ENCODE data around the gene CTSC.
A peak's percentile ranks its signal among the peaks of the same experiment; 100 is the strongest.

CTSC gene

GRCh38 chr11:88337181-88337986, at the start of gene CTSC:
Gene CTSC (minus strand): TSS chr11:88337736. CDS start chr11:88337672, 64 bp downstream.
- DNase-seq: peak; percentile 96

DNA sequence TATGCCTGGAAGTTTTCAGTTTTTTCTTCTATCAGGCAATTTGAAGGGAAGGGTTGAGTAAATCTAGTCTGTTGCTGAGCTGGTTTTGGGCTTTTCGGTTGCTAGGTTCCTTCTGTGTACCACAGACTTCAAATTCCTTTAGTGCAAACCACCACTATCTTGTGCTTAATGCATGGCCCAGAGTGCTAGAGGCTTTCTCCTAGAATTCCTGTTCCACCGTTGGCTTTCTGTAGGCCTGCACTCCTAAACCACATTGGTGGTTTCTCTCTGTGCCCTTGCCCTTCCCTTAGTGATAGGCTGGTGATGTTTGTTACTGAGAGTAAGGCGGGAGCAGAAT, 47.1 kb upstream of the CTSC start:
- no peak for DNase-seq

DNA sequence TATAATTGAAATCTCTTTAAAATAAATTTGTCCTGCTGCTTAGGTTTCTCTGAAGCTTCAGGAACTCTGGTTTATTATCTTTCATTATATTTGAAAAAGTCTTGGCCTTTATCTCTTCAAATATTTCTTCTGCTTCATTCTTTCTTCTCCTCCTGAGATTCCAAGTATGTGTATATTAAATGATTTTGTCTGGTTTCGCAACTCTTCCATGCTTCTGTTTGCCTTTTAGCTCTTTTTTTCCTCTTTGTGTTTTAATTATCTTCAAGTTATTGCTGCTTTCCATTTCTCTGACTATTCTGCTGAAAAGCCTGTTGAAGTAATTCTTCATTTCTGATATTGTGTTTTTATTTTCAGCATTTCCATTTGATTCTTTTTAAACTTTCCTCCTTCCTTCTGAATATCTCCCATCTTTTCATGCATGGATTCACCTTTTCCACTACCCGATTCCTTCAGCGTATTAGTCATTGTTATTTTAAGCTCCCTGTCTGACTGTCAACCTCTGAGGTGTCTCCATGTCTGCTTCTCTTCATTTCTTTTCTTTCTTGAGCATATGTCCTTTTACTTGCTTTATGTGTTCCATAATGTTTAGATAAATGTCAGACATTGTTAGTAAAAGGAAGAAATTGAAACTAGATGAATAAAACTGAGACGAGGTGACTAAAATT, 46.6 kb upstream of the CTSC start:
- no peak for DNase-seq

GRCh38 chr11:88383447-88383846, 45.9 kb upstream of the CTSC start:
- no peak for DNase-seq

DNA sequence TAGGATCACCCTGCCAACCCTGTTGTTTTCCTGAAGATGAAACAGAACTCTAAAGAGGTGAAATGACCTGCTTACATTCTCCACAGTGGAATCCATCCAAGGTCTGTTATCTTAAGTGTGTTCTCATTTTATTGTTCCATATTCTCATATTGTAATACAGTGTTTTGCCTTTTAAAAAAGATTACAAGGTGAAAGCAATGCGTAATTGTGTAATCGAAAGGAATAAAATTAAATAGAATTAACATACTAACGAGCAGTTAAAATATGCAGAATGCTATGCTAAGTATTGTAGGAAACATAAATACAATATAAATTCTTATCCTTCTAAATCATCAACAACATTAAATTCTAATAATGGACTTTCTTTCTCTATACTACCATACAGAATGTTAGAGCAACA, 41.6 kb upstream of the CTSC start:
- no peak for DNase-seq

- no peak for DNase-seq
These were observed 41.0 kb upstream of the CTSC start for GRCh38 chr11:88378422-88379066.

GRCh38 chr11:88377646-88378045, 40.1 kb upstream of the CTSC start:
- DNase-seq: no peak

- DNase-seq: no peak
These were observed 39.6 kb upstream of the CTSC start for GRCh38 chr11:88377144-88377543.

DNA sequence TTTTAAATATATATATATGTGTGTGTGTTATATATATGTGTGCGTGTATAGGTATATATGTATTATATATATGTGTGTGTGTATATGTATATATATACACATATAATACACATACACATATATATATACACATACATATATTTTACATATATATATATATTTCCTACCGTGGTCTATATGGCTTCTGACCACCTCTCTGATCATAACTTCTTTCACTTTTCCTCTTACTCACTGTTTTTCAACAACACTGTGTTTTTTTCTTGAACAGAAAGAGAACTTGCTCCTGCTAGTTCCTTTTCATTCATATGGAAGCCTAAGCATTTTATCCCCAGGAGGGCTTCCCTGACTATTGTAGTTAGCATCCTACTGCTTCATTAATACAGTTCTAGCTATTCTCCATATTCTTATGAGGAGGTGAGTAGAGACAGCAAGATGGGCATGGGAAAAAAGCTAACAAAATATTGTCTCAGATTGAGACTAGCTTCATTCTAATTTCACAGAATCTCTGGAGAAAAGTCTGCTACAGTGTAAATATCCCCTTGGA, 38.5 kb upstream of the CTSC start:
- DNase-seq: no peak

DNA sequence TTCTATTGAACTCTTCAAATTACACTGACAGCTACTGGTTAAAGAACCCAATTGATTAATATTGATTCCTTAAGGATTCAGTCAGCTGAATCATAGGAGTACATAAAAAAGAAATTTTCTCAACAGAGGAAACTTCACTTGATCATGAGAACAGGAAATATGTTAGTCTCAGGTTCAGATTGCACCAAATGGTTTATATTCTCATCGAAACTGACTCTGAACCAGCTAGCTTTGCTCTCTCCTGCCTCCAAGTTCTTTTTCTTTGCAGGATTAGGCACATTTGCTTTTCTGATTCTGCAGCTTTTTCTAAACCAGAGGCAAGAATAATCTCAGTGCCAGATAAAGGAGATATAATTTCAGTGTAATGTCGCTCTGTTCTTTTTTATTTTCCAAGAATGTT, 33.2 kb upstream of the CTSC start:
- no peak for DNase-seq

- DNase-seq: no peak
These were observed 29.8 kb upstream of the CTSC start for GRCh38 chr11:88367310-88367709.

DNA sequence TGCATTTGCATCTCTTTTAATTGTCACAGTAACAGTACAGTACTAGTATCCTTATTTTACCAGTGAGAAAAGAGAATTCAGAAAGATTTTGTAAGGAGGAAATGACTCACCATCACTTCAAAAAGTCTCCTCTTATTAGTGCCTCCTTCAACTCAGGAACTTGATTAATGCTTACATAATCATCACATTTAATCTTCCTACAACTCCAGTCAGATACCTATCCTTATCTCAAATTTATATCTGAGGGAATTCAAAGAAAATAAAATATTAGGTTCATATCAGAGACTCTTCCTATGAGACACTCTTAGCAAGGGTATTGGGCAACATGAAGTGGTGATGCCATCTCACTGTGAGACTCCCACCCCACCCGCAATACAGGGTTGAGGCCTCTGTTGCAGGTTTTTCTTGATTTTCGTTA, 26.1 kb upstream of the CTSC start:
- no peak for DNase-seq

DNA sequence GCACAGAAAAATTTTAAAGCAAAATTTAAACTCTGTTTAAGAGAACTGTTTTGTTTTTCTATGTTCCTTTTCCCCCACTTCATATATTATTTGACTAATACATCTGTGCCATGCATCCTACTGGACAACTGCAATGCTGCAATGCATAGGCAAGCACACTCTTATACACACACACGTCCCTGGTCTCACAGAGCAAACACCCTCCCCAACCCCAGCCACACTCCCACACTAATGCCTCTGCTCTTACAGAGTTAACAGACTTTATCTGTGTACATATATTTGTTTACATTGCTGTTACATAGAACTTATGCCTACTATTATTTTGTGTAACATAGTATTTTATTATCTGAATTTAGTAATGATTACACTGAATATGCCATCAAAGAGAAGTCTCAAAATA, 25.5 kb upstream of the CTSC start:
- DNase-seq: no peak

DNA sequence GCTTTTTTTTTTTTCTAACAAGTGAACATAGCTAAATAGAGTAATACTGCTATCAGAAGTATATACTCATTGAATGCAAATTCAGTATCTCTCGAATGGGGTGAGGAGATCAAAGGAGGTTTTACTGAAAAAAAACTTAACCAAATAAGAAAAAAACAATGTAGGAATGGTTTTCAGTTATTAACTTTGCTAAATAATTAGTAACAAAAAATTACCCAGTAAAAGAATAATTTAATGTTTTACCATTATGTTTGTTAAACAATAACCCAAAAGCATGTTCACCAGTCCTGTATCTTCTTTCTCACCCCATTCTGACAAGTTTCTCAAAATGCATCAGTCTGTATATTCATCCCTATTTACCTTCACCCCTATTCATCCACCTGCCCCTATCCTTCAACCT, 22.6 kb upstream of the CTSC start:
- no peak for DNase-seq

DNA sequence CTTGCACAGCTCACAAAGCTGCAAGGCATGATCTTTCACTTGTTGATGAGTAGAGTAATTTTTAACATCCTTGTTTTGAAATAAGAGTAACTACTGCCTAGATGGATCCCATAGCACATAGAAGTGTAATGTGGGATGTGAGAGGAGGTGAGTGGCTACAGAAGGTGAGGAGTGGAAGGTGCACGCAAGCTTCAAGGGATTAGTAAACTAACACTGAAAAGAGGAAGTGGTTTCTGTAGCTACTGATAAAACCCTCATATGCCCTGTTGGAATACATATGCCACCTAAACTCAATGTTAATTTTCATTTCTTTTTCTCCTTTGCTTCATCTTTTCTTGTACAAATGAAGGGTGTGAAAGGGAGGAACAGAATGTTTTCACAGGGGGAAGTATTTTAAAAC, 22.0 kb upstream of the CTSC start:
- peak; percentile 9 for DNase-seq

- DNase-seq: no peak
These were observed 21.6 kb upstream of the CTSC start for GRCh38 chr11:88359114-88359513.

- no peak for DNase-seq
These were observed 20.5 kb upstream of the CTSC start for GRCh38 chr11:88358040-88358431.

- no peak for DNase-seq
These were observed 19.9 kb upstream of the CTSC start for GRCh38 chr11:88357323-88358039.

- no peak for DNase-seq
These were observed 18.4 kb upstream of the CTSC start for GRCh38 chr11:88355887-88356286.

- no peak for DNase-seq
These were observed 17.4 kb upstream of the CTSC start for GRCh38 chr11:88354912-88355311.

DNA sequence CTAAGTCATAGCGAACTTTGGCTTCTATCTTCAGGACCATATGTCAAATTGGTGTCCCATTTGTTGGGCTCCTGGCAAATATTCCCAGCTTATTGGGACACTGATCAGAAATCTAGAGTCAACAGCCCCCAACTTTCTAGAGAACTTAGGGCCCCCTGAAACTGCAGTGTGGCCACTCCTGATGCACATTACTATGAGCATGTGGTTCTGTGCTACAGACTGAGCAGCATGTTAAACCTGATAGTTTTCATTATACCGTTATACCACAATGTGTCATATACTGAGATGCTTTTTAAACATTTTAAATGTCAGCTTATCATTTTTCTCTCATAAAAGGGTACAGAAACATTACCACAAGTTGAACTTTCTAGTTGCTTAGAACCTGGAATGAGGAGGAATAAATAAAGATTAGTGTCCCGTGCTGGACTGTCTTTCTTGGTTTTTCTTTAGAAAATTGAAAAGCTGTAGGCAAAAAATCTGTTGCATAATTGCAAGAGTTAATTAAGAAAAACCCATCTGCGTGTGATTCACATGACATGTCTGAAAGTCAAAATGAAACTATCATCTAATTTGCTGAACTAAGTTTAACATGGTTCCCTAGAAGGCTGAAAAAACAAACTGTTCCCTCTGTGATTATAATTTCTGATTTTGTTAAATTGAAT, 16.4 kb upstream of the CTSC start:
- DNase-seq: no peak

DNA sequence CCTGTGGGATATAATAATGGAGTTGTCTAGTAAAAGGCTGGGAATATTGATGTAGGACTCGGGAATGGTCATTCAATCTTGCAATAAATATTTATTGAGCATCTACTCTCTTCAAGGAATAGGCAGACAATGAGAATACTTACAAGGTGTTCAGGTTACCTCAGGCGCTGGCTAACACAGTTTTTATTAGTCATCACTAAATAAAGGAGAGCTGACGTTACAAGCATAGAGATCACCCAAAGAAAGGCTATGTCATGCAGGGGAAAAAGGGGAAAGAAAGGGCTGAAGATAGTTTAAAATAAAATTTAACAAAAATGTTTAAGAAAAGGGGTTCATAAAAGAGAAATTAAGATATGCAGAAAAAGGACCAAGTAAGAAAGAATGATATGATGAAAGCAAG, 15.8 kb upstream of the CTSC start:
- DNase-seq: no peak

GRCh38 chr11:88352139-88352538, 14.6 kb upstream of the CTSC start:
- DNase-seq: no peak

Measured in activated CD4-positive, alpha-beta T cell treated with anti-CD3 and anti-CD28 coated beads for 48 hours (primary cell).